CD4-positive, alpha-beta T cell (primary cell): Measurements from ENCODE around the gene MAPT. TPM values are rescaled to one million over a fixed set of nuclear protein-coding genes. Genes with fewer than 3 reads are reported as not detected.

Source experiments
- ATAC-seq: fragments of 200-7000 bp; cut with Tn5 transposase; one replicate; pipeline ENCODE4 v1.10.0; 2022; ENCODE audit warnings: mild to moderate bottlenecking; ENCODE audit not compliant: poor library complexity
- CTCF ChIA-PET: fragments of 350-600 bp; sonication (Branson Sonifier 250); formaldehyde crosslinking; loops from one replicate; lab custom pipeline; 2021; ENCODE audit warnings: antibody characterized with exemption, inconsistent platforms; lab: Charles Lee
- POLR2A ChIA-PET: fragments of 350-600 bp; sonication (Branson Sonifier 250); formaldehyde crosslinking; loops from one replicate; lab custom pipeline; 2021; ENCODE audit warnings: antibody characterized with exemption, inconsistent platforms; lab: Charles Lee
- DNase-seq, 14 experiments: peaks; one replicate each; pipeline ENCODE4 v3.0.0-alpha.2; 2013 to 2020; ENCODE audit warnings: mixed read lengths in 2 of 14
- H3K27ac ChIP-seq, 2 donors: one replicate each; pipeline versions ENCODE4 v1.5.1 to v1.7.0; 2013; ENCODE audit warnings: low read length in 2 of 2, low read depth in 1 of 2, mild to moderate bottlenecking in 1 of 2
- H3K27me3 ChIP-seq, 2 experiments: 1 replicate in 1 of 2; 2 replicates in 1 of 2; pipeline versions ENCODE4 v1.6.1 to v1.7.0; 2013; ENCODE audit warnings: low read length in 2 of 2, control low read depth in 1 of 2, mild to moderate bottlenecking in 1 of 2, moderate library complexity in 1 of 2; ENCODE audit not compliant: insufficient read depth in 2 of 2, control insufficient read depth in 1 of 2
- H3K36me3 ChIP-seq: one replicate; pipeline ENCODE4 v1.6.1; 2013; ENCODE audit warnings: low read length, control low read depth; ENCODE audit not compliant: insufficient read depth
- H3K4me1 ChIP-seq: one replicate; pipeline ENCODE4 v1.6.1; 2013; ENCODE audit warnings: low read length, control low read depth; ENCODE audit not compliant: insufficient read depth
- H3K4me3 ChIP-seq: one replicate; pipeline ENCODE4 v1.5.1; 2013; ENCODE audit warnings: mild to moderate bottlenecking, low read length, moderate library complexity
- H3K9me3 ChIP-seq, 2 experiments: 1 replicate in 1 of 2; 2 replicates in 1 of 2; pipeline versions ENCODE4 v1.6.1 to v1.7.0; 2013; ENCODE audit warnings: low read length in 2 of 2, mild to moderate bottlenecking in 2 of 2, control low read depth in 1 of 2, moderate library complexity in 1 of 2; ENCODE audit not compliant: control insufficient read depth in 1 of 2, insufficient read depth in 1 of 2
- H3K27ac Mint-ChIP-seq: one replicate; pipeline ENCODE4 v1.8.0; 2020; ENCODE audit warnings: mixed read lengths
- H3K27me3 Mint-ChIP-seq: one replicate; pipeline ENCODE4 v1.8.0; 2021; ENCODE audit warnings: mixed read lengths
- H3K36me3 Mint-ChIP-seq: one replicate; pipeline ENCODE4 v1.8.0; 2021; ENCODE audit warnings: low read depth, mixed read lengths
- H3K4me1 Mint-ChIP-seq: one replicate; pipeline ENCODE4 v1.8.0; 2021; ENCODE audit warnings: low read depth, mixed read lengths
- H3K4me3 Mint-ChIP-seq: one replicate; pipeline ENCODE4 v1.8.0; 2020; ENCODE audit warnings: mild to moderate bottlenecking, mixed read lengths
- H3K9me3 Mint-ChIP-seq: one replicate; pipeline ENCODE4 v1.8.0; 2020; ENCODE audit warnings: mixed read lengths
- intact Hi-C, 2 experiments: fragments of 100-400 bp; cut with DNase I in 1 of 2; cut with micrococcal nuclease in 1 of 2; formaldehyde crosslinking; loops; one replicate each; pipeline versions ENCODE4 v1.15.1 to v1.9.0; 2023 to 2025; cut with DNase I, micrococcal nuclease
- polyA plus RNA-seq, 2 donors: library from polyadenylated mRNA; unstranded; fragments of 120-200 nt; gene quantifications; one replicate each; pipeline ENCODE4 v1.2.1, GENCODE V29; 2013
- total RNA-seq, 174 experiments: library from RNA in 2 of 174; stranded (reverse) in 2 of 174; gene quantifications; one replicate each; pipeline ENCODE4 v1.2.3 and lab custom pipeline; 2021 to 2026
- TF ChIP-seq, protein P1 (sequence below): fragments of 200-600 bp; IDR thresholded peaks from one replicate; pipeline ENCODE4 v1.8.0; 2022; ENCODE audit warnings: antibody characterized with exemption, mild to moderate bottlenecking

MAPT gene
- total RNA-seq (under 1 TPM; 0.41 to 0.53 TPM), total RNA-seq (lab: John Stamatoyannopoulos, UW) (0.32 to 7.5 (median 1.3) reads per million in 172 experiments)
- 0.67 TPM for polyA plus RNA-seq (2013, experiment 1 of 2)
- 0.90 TPM for polyA plus RNA-seq (2013, experiment 2 of 2)

DNA sequence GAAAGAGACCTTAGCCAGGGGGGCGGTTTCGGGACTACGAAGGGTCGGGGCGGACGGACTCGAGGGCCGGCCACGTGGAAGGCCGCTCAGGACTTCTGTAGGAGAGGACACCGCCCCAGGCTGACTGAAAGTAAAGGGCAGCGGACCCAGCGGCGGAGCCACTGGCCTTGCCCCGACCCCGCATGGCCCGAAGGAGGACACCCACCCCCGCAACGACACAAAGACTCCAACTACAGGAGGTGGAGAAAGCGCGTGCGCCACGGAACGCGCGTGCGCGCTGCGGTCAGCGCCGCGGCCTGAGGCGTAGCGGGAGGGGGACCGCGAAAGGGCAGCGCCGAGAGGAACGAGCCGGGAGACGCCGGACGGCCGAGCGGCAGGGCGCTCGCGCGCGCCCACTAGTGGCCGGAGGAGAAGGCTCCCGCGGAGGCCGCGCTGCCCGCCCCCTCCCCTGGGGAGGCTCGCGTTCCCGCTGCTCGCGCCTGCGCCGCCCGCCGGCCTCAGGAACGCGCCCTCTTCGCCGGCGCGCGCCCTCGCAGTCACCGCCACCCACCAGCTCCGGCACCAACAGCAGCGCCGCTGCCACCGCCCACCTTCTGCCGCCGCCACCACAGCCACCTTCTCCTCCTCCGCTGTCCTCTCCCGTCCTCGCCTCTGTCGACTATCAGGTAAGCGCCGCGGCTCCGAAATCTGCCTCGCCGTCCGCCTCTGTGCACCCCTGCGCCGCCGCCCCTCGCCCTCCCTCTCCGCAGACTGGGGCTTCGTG lies at the start of gene MAPT:
Gene MAPT (plus strand): TSS at position 533 of the 763 bp plus-strand sequence. CDS start 67,784 bp downstream, outside the sequence.
- CTCF ChIA-PET: interaction anchor here (0.7 kb wide), 1 partner anchor 9 kb away, joined by 3 read pairs; no protein-coding TSS in a partner anchor
- H3K27me3 Mint-ChIP-seq: peaks cover 23% of the 10 kb centered on the region
- no peak within 1 kb of the TSS for H3K27ac ChIP-seq

DNA sequence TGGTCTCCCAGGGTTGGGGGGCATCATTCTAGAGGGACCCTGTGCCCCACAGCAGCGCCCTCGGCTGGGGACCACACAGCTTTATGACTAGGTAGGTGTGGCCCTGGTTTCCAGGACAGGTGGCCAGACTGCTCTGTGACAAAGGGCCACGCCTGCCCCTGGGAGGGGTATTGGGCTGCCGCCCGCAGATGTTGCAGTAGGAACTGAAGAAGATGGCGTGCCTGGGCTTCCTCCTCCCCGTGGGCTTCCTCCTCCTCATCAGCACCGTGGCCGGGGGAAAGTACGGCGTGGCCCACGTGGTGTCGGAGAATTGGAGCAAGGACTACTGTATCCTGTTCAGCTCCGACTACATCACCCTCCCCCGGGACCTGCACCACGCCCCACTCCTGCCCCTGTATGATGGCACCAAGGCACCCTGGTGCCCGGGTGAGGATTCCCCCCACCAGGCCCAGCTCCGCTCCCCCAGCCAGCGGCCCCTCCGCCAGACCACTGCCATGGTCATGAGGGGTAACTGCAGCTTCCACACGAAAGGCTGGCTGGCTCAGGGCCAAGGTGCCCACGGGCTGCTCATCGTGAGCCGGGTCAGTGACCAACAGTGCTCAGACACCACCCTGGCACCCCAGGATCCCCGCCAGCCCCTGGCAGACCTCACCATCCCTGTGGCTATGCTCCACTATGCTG lies 49.5 kb upstream of the MAPT start, which contains the start of gene SPPL2C:
Gene SPPL2C (plus strand): TSS at position 187 of the 681 bp plus-strand sequence. CDS start 26 bp downstream, at position 213.
- POLR2A ChIA-PET: interaction anchor here (0.8 kb wide), 1 partner anchor 513 kb away, joined by 3 read pairs; no protein-coding TSS in a partner anchor
- H3K4me1 ChIP-seq: no peaks in the 10 kb centered on the region
- H3K9me3 Mint-ChIP-seq: no peaks in the 10 kb centered on the region
- TF ChIP-seq, protein P1, sequence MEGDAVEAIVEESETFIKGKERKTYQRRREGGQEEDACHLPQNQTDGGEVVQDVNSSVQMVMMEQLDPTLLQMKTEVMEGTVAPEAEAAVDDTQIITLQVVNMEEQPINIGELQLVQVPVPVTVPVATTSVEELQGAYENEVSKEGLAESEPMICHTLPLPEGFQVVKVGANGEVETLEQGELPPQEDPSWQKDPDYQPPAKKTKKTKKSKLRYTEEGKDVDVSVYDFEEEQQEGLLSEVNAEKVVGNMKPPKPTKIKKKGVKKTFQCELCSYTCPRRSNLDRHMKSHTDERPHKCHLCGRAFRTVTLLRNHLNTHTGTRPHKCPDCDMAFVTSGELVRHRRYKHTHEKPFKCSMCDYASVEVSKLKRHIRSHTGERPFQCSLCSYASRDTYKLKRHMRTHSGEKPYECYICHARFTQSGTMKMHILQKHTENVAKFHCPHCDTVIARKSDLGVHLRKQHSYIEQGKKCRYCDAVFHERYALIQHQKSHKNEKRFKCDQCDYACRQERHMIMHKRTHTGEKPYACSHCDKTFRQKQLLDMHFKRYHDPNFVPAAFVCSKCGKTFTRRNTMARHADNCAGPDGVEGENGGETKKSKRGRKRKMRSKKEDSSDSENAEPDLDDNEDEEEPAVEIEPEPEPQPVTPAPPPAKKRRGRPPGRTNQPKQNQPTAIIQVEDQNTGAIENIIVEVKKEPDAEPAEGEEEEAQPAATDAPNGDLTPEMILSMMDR: no peak
- no peaks in the 10 kb centered on the region for H3K36me3 ChIP-seq
- no peaks in the 10 kb centered on the region for H3K4me1 Mint-ChIP-seq
- no peak within 1 kb of the TSS for H3K4me3 ChIP-seq
- no peaks in the 10 kb centered on the region for H3K27me3 ChIP-seq
- no peak for ATAC-seq
- H3K4me3 Mint-ChIP-seq: no peak within 1 kb of the TSS
- CTCF ChIA-PET: no interaction called here
- peaks cover 3% of the 10 kb centered on the region for H3K27me3 Mint-ChIP-seq
- no peak within 1 kb of the TSS for H3K27ac ChIP-seq
- no peaks in the 10 kb centered on the region for H3K9me3 ChIP-seq
- H3K36me3 Mint-ChIP-seq: no peaks in the 10 kb centered on the region
- DNase-seq: no peak
- no peak within 1 kb of the TSS for H3K27ac Mint-ChIP-seq
- intact Hi-C loops: no loop called here

More for the DNA sequence above, at the start of gene MAPT:
- H3K9me3 ChIP-seq: peaks cover 0 to 19% of the 10 kb centered on the region in 2 experiments
- no peaks in the 10 kb centered on the region for H3K9me3 Mint-ChIP-seq
- H3K4me1 ChIP-seq: peaks cover 41% of the 10 kb centered on the region
- peaks cover 19% of the 10 kb centered on the region for H3K4me1 Mint-ChIP-seq
- POLR2A ChIA-PET: interaction anchor here (1.1 kb wide), 1 partner anchor 12 kb away, joined by 3 read pairs; no protein-coding TSS in a partner anchor
- H3K27me3 ChIP-seq: peaks cover 25 to 36% of the 10 kb centered on the region in 2 experiments
- intact Hi-C loops: loop anchor here in 1 of 2 experiments (5.0 kb wide), 1 partner anchor 373 kb away; no protein-coding TSS in a partner anchor
- ATAC-seq (peak; percentile 86), DNase-seq (peak; percentile 61 to 92 (median 74))
- peak within 1 kb of the TSS; percentile 71 for H3K4me3 ChIP-seq
- H3K36me3 Mint-ChIP-seq: no peaks in the 10 kb centered on the region
- peak within 1 kb of the TSS; percentile 92 for H3K4me3 Mint-ChIP-seq
- no peaks in the 10 kb centered on the region for H3K36me3 ChIP-seq
- TF ChIP-seq, protein P1: peak; percentile 69
- H3K27ac Mint-ChIP-seq: peak within 1 kb of the TSS; percentile 34

DNA sequence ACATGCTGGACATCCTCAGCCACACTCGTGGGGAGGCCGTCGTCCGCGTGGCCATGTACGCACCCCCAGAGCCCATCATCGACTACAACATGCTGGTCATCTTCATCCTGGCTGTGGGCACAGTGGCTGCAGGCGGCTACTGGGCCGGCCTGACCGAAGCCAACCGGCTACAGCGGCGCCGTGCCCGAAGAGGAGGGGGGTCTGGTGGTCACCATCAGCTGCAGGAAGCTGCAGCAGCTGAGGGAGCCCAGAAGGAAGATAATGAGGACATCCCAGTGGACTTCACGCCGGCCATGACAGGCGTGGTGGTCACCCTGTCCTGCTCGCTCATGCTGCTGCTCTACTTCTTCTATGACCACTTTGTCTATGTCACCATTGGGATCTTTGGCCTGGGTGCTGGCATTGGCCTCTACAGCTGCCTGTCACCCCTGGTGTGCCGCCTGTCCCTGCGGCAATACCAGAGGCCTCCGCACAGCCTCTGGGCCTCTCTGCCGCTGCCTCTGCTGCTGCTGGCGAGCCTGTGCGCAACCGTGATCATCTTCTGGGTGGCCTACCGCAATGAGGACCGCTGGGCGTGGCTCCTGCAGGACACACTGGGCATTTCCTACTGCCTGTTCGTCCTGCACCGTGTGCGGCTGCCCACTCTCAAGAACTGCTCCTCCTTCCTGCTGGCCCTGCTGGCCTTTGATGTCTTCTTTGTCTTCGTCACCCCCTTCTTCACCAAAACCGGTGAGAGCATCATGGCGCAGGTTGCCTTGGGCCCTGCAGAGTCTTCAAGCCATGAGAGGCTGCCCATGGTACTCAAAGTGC lies 48.8 kb upstream of the MAPT start:
- intact Hi-C loops: no loop called here
- TF ChIP-seq, protein P1: no peak
- Mint-ChIP-seq H3K9me3 (no peaks in the 10 kb centered on the region), H3K4me3 (no peak overlapping the region), H3K27ac (no peak overlapping the region), H3K36me3 (no peaks in the 10 kb centered on the region), H3K27me3 (peaks cover 6% of the 10 kb centered on the region), H3K4me1 (no peaks in the 10 kb centered on the region)
- H3K27ac ChIP-seq: no peak overlapping the region
- DNase-seq (no peak), ATAC-seq (no peak)
- H3K4me1 ChIP-seq: no peaks in the 10 kb centered on the region
- no peaks in the 10 kb centered on the region for H3K27me3 ChIP-seq
- no peaks in the 10 kb centered on the region for H3K9me3 ChIP-seq
- ChIA-PET POLR2A (interaction anchor here (0.8 kb wide), 1 partner anchor 514 kb away, joined by 3 read pairs; no protein-coding TSS in a partner anchor), CTCF (no interaction called here)
- no peaks in the 10 kb centered on the region for H3K36me3 ChIP-seq
- no peak overlapping the region for H3K4me3 ChIP-seq
